Hepatocyte (in vitro differentiated cells): ENCODE data around the gene ITM2B.

Experiments used
- CTCF ChIP-seq: fragments of 200-600 bp; sonication (generic); IDR thresholded peaks from 2 replicates; pipeline ENCODE4 v1.5.1; 2016; ENCODE audit warnings: antibody characterized with exemption, mild to moderate bottlenecking; ENCODE audit not compliant: poor library complexity
- EZH2 ChIP-seq: fragments of 200-600 bp; sonication (generic); IDR thresholded peaks from 2 replicates; pipeline ENCODE4 v1.6.1; 2016; ENCODE audit warnings: antibody characterized with exemption, mild to moderate bottlenecking, borderline replicate concordance
- EZH2phosphoT487 ChIP-seq: fragments of 200-600 bp; sonication (generic); IDR thresholded peaks from one replicate; pipeline ENCODE4 v1.6.1; 2018; ENCODE audit warnings: antibody characterized with exemption, mild to moderate bottlenecking, low read depth, moderate library complexity; ENCODE audit not compliant: unreplicated experiment, severe bottlenecking

GRCh38 chr13:48232420-48233045, 473 bp upstream of the ITM2B start:
- TF ChIP-seq CTCF, result no peak
- no peak for TF ChIP-seq EZH2
- no peak for TF ChIP-seq EZH2phosphoT487
